Measurements from ENCODE around the gene DNAJC5. TPM values are rescaled to one million over a fixed set of nuclear protein-coding genes. Genes with fewer than 3 reads are reported as not detected.

DNAJC5 gene
- total and polyA plus RNA-seq, 9 of the 15 experiments (the other 6 are each of a cell fraction or from before 2014, with no cell fraction given), result 0.95 to 42.8 (median 23.4) TPM

- TF ChIP-seq E2F6 (IDR thresholded peaks at IDR 0.05; ENCODE audit: borderline replicate concordance in 1 of 2, extremely low read depth in 1 of 2, insufficient read depth in 1 of 2, insufficient read length in 1 of 2, low read depth in 1 of 2, low read length in 1 of 2, poor library complexity in 1 of 2, severe bottlenecking in 1 of 2), result peak; percentile 58 to 80
- TF ChIP-seq HMBOX1 (IDR thresholded peaks at IDR 0.05), result peak; percentile 41; the same call in 1 of the 2 replicates
- 0 out of 2 replicates have a peak, but pooled peaks have one; percentile 22 for TF ChIP-seq ZNF583 (CRISPR knock-in tag; IDR thresholded peaks at IDR 0.05)
- TF ChIP-seq ATF6 (CRISPR knock-in tag; IDR thresholded peaks at IDR 0.05), result 0 out of 2 replicates have a peak, but pooled peaks have one; percentile 57
- TF ChIP-seq MTA3 (IDR thresholded peaks at IDR 0.05; ENCODE audit: borderline replicate concordance), result peak; percentile 70; the same call in 1 of the 2 replicates
- TF ChIP-seq CREM (IDR thresholded peaks at IDR 0.05; ENCODE audit: low read depth), result peak; percentile 73
- TF ChIP-seq ID3 (CRISPR knock-in tag; IDR thresholded peaks at IDR 0.05), result no peak
- TF ChIP-seq ID3 (tag; IDR thresholded peaks at IDR 0.05), result no peak
- TF ChIP-seq ZFP30 (CRISPR knock-in tag; IDR thresholded peaks at IDR 0.05; ENCODE audit: borderline replicate concordance), result no peak
- no peak for TF ChIP-seq ZNF639 (CRISPR knock-in tag; conservative IDR thresholded peaks at IDR 0.05 in 1 of 2, IDR thresholded peaks at IDR 0.05 in 1 of 2)
- no peak for TF ChIP-seq MAFG (tag; conservative IDR thresholded peaks at IDR 0.05)
- no peak for TF ChIP-seq ASH1L (IDR thresholded peaks at IDR 0.05; ENCODE audit: borderline replicate concordance, low read depth, partially characterized antibody)
- no peak for TF ChIP-seq DLX4 (CRISPR knock-in tag; IDR thresholded peaks at IDR 0.05)
- no peak for TF ChIP-seq FOXK2 (conservative IDR thresholded peaks at IDR 0.05 in 1 of 2, IDR thresholded peaks at IDR 0.05 in 1 of 2; ENCODE audit: low read depth in 2 of 2)
- TF ChIP-seq ZNF584 (CRISPR knock-in tag; IDR thresholded peaks at IDR 0.05; ENCODE audit: low read depth), result no peak; the same call in 1 of the 2 replicates
- TF ChIP-seq CTCF (IDR thresholded peaks at IDR 0.05 in 2 of 3, conservative IDR thresholded peaks at IDR 0.05 in 1 of 3; ENCODE audit: insufficient read depth in 2 of 3, low read depth in 1 of 3, low read length in 3 of 3), result peak; percentile 88 to 96 (median 92)
Observed at GRCh38 chr20:63863798-63864544, 31.0 kb upstream of the DNAJC5 start (continued).
